C4-2B (cell line): ENCODE measurements around the gene GIT2.

Experiments
- ZFX ChIP-seq: fragments of 450-650 bp; IDR thresholded peaks from 2 replicates; pipeline ENCODE4 v1.6.1; 2017
- TF ChIP-seq, protein P1 (sequence below): fragments of 450-650 bp; conservative IDR thresholded peaks from 2 replicates; pipeline ENCODE4 v1.5.1; 2017; ENCODE audit warnings: mild to moderate bottlenecking

- TF ChIP-seq, protein P1, sequence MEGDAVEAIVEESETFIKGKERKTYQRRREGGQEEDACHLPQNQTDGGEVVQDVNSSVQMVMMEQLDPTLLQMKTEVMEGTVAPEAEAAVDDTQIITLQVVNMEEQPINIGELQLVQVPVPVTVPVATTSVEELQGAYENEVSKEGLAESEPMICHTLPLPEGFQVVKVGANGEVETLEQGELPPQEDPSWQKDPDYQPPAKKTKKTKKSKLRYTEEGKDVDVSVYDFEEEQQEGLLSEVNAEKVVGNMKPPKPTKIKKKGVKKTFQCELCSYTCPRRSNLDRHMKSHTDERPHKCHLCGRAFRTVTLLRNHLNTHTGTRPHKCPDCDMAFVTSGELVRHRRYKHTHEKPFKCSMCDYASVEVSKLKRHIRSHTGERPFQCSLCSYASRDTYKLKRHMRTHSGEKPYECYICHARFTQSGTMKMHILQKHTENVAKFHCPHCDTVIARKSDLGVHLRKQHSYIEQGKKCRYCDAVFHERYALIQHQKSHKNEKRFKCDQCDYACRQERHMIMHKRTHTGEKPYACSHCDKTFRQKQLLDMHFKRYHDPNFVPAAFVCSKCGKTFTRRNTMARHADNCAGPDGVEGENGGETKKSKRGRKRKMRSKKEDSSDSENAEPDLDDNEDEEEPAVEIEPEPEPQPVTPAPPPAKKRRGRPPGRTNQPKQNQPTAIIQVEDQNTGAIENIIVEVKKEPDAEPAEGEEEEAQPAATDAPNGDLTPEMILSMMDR = no peak
- TF ChIP-seq ZFX = no peak
Observed at GRCh38 chr12:109998904-109999648, 2.9 kb upstream of the GIT2 start, which contains the start of gene ANKRD13A.
